NCI-H2107 (cell line): ENCODE results near the gene TH.
A peak's percentile ranks its signal among the peaks of the same experiment; 100 is the strongest.

ENCODE experiments used
- DNase-seq: peaks from one replicate; lab custom pipeline; 2025; lab: John Stamatoyannopoulos, UW

TH gene

GRCh38 chr11:2159536-2160413 is 11.8 kb downstream of the TH start:
- no peak for DNase-seq

GRCh38 chr11:2158966-2159365 is 12.6 kb downstream of the TH start:
- no peak for DNase-seq

- no peak for DNase-seq
Measured at GRCh38 chr11:2158296-2158737, 13.3 kb downstream of the TH start.

- DNase-seq, result no peak
Measured at GRCh38 chr11:2157294-2158040, 14.1 kb downstream of the TH start.

GRCh38 chr11:2156416-2157182 is 15.0 kb downstream of the TH start:
- no peak for DNase-seq

GRCh38 chr11:2155511-2155910 is 16.1 kb downstream of the TH start:
- DNase-seq, result no peak

GRCh38 chr11:2154889-2155288 is 16.7 kb downstream of the TH start:
- no peak for DNase-seq

- no peak for DNase-seq
Measured at GRCh38 chr11:2154195-2154585, 17.4 kb downstream of the TH start.

GRCh38 chr11:2153581-2154194 is 17.9 kb downstream of the TH start:
- DNase-seq, result no peak

GRCh38 chr11:2151500-2152257 is 19.9 kb downstream of the TH start:
- DNase-seq, result peak; percentile 35

GRCh38 chr11:2149864-2150847 is 21.5 kb downstream of the TH start:
- DNase-seq, result no peak

GRCh38 chr11:2149460-2149859 is 22.2 kb downstream of the TH start:
- DNase-seq, result no peak

GRCh38 chr11:2148595-2148994 is 23.0 kb downstream of the TH start:
- no peak for DNase-seq

- no peak for DNase-seq
Measured at GRCh38 chr11:2147391-2147790, 24.2 kb downstream of the TH start.

GRCh38 chr11:2146051-2146450 is 25.6 kb downstream of the TH start:
- DNase-seq, result no peak

GRCh38 chr11:2144544-2145248 is 26.9 kb downstream of the TH start:
- DNase-seq, result no peak

GRCh38 chr11:2143799-2144543 is 27.6 kb downstream of the TH start:
- DNase-seq, result no peak

- DNase-seq, result no peak
Measured at GRCh38 chr11:2143477-2143798, 28.2 kb downstream of the TH start.

GRCh38 chr11:2142762-2143202 is 28.8 kb downstream of the TH start:
- DNase-seq, result no peak
